ENCODE data around the gene PASK.

Gene PASK

GRCh38 chr2:241142593-241142992 is 6.7 kb downstream of the PASK start:
- DNase-seq, result no peak

GRCh38 chr2:241142063-241142462 is 7.2 kb downstream of the PASK start:
- DNase-seq, result no peak

GRCh38 chr2:241141214-241141770 is 8.0 kb downstream of the PASK start:
- no peak for DNase-seq

- DNase-seq, result no peak
Observed at GRCh38 chr2:241140445-241140840, 8.8 kb downstream of the PASK start.

- DNase-seq, result no peak
Observed at GRCh38 chr2:241139531-241140444, 9.5 kb downstream of the PASK start.

GRCh38 chr2:241138471-241138870 is 10.8 kb downstream of the PASK start:
- DNase-seq, result no peak

GRCh38 chr2:241137276-241138190 is 11.7 kb downstream of the PASK start:
- DNase-seq, result no peak

- DNase-seq, result no peak
Observed at GRCh38 chr2:241136661-241137260, 12.5 kb downstream of the PASK start.

- DNase-seq, result no peak
Observed at GRCh38 chr2:241136191-241136590, 13.1 kb downstream of the PASK start.

GRCh38 chr2:241135737-241136136 is 13.5 kb downstream of the PASK start:
- no peak for DNase-seq

GRCh38 chr2:241134711-241135110 is 14.6 kb downstream of the PASK start:
- no peak for DNase-seq

- DNase-seq, result no peak
Observed at GRCh38 chr2:241133436-241133820, 15.8 kb downstream of the PASK start.

- DNase-seq, result no peak
Observed at GRCh38 chr2:241132538-241133435, 16.5 kb downstream of the PASK start.

GRCh38 chr2:241131531-241131930 is 17.7 kb downstream of the PASK start:
- DNase-seq, result no peak

- no peak for DNase-seq
Observed at GRCh38 chr2:241130316-241130715, 19.0 kb downstream of the PASK start.

- no peak for DNase-seq
Observed at GRCh38 chr2:241129086-241129871, 20.0 kb downstream of the PASK start.

GRCh38 chr2:241128266-241128665 is 21.0 kb downstream of the PASK start:
- no peak for DNase-seq

GRCh38 chr2:241126771-241127202 is 22.5 kb downstream of the PASK start:
- no peak for DNase-seq

GRCh38 chr2:241126201-241126611 is 23.1 kb downstream of the PASK start:
- DNase-seq, result no peak

GRCh38 chr2:241125626-241126025 is 23.6 kb downstream of the PASK start:
- DNase-seq, result no peak
